Left lung (tissue), 10 donors: ENCODE measurements around the gene MAP3K5. TPM values are rescaled to one million over a fixed set of nuclear protein-coding genes. Genes with fewer than 3 reads are reported as not detected.

Source experiments
- ATAC-seq: fragments of 200-7000 bp; cut with Tn5 transposase; one replicate; pipeline ENCODE4 v1.9.1; 2020; ENCODE audit warnings: moderate library complexity
- DNase-seq, 4 donors: peaks; one replicate each; pipeline ENCODE4 v3.0.0-alpha.2; 2013 to 2020
- H3K27ac ChIP-seq, 2 donors: fragments of 200-600 bp; sonication (generic) in 1 of 2; one replicate each; pipeline versions ENCODE4 v1.5.0 to v1.8.0; 2020 to 2021
- H3K27me3 ChIP-seq, 2 donors: fragments of 200-600 bp; sonication (generic) in 1 of 2; one replicate each; pipeline versions ENCODE4 v1.5.0 to v1.8.0; 2020 to 2021
- H3K36me3 ChIP-seq, 2 donors: fragments of 200-600 bp; sonication (generic) in 1 of 2; one replicate each; pipeline versions ENCODE4 v1.5.0 to v1.8.0; 2020 to 2021
- H3K4me1 ChIP-seq, 2 donors: fragments of 200-600 bp; one replicate each; pipeline ENCODE4 v1.8.0; 2021
- H3K4me3 ChIP-seq, 2 donors: fragments of 200-600 bp; sonication (generic) in 1 of 2; one replicate each; pipeline versions ENCODE4 v1.5.0 to v1.8.0; 2020 to 2021; ENCODE audit warnings: mild to moderate bottlenecking in 1 of 2
- H3K9me3 ChIP-seq, 2 donors: fragments of 200-600 bp; sonication (generic) in 1 of 2; one replicate each; pipeline versions ENCODE4 v1.5.0 to v1.8.0; 2020 to 2021
- CTCF ChIP-seq, 2 donors: fragments of 200-600 bp; sonication (generic) in 1 of 2; IDR thresholded peaks; one replicate each; pipeline versions ENCODE4 v1.5.0 to v1.8.0; 2021; ENCODE audit warnings: antibody characterized with exemption in 2 of 2
- intact Hi-C, 2 donors: fragments of 100-400 bp; cut with DNase I; formaldehyde crosslinking; loops; one replicate each; pipeline versions ENCODE4 v1.11.2 to v1.14.2; 2022
- polyA plus RNA-seq, 6 donors: library from polyadenylated mRNA; unstranded; fragments of 120-200 nt; gene quantifications; one replicate each; pipeline ENCODE4 v1.2.1, GENCODE V29; 2013; ENCODE audit not compliant: insufficient read length in 6 of 6
- total RNA-seq, 2 donors: library from RNA; stranded (reverse); fragmentation: NEBNext Ultra II Directional; extraction: Animal tissue kit (Norgen Biotek cat#: 25700); gene quantifications; one replicate each; pipeline ENCODE4 v1.2.1, GENCODE V29; 2021
- donor health status: DM: no; HTN: yes; CAD: no.
- donor health status: DM: no; HTN: no; CAD: no.

MAP3K5 gene
- total and polyA plus RNA-seq, 8 donors, result 6.3 to 27.7 (median 7.2) TPM

DNA sequence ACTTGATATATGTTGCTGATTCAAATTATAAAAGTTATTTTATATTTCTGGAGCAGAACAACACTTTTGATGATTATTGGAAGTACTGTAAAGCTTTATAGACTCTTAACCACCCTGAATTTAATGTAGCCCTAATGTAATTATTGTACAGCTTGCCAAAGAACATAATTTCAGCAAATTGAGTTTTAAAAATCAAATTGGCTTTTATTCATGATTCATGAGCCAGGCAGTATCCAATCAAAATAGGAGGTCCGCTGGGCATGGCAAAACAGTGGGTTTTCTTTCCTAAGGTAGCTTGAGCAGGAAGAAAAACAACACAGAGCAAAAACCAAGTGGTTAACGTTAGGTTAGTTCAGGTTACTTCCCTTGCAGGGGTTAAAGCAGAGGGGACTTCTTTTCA lies 177.3 kb downstream of the MAP3K5 start:
- no peak overlapping the region for H3K27ac ChIP-seq
- H3K36me3 ChIP-seq, result peaks cover 0 to 41% of the 10 kb centered on the region in 2 donors
- no peak overlapping the region for H3K4me3 ChIP-seq
- H3K9me3 ChIP-seq, result no peaks in the 10 kb centered on the region
- ATAC-seq (no peak), DNase-seq (no peak)
- TF ChIP-seq CTCF (IDR thresholded peaks at IDR 0.05), result no peak
- H3K27me3 ChIP-seq, result no peaks in the 10 kb centered on the region
- peaks cover 5 to 14% of the 10 kb centered on the region in 2 donors for H3K4me1 ChIP-seq
- intact Hi-C loops, result no loop called here

- DNase-seq (no peak), ATAC-seq (no peak)
- TF ChIP-seq CTCF (IDR thresholded peaks at IDR 0.05), result no peak
- Histone ChIP-seq H3K27me3 (no peaks in the 10 kb centered on the region), H3K9me3 (no peaks in the 10 kb centered on the region), H3K27ac (no peak overlapping the region), H3K36me3 (peaks cover 0 to 34% of the 10 kb centered on the region in 2 donors), H3K4me3 (no peak overlapping the region), H3K4me1 (peaks cover 8 to 20% of the 10 kb centered on the region in 2 donors)
- intact Hi-C loops, result no loop called here
Observed at GRCh38 chr6:136614350-136614749, 177.9 kb downstream of the MAP3K5 start.

DNA sequence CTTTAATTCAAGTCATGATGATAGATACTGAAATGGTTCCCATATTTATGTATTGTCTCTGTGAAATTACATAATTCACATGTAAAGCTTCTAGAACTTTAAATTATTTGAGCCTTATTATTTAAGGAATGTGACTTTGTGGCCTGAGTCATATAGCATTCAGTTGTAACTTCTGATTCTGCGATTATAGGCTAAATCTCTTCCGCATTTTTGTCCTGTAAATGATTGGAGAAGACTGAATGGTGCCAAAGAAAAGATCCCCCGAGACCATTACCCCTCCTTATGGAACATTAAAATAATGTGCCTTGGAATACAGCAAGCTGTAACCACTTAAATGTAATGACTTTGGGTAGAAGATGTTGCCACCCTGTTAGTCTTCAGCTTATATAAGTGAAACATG lies 178.8 kb downstream of the MAP3K5 start:
- ATAC-seq (no peak), DNase-seq (no peak)
- peaks cover 8 to 28% of the 10 kb centered on the region in 2 donors for H3K4me1 ChIP-seq
- H3K27me3 ChIP-seq, result no peaks in the 10 kb centered on the region
- intact Hi-C loops, result no loop called here
- no peaks in the 10 kb centered on the region for H3K9me3 ChIP-seq
- H3K4me3 ChIP-seq, result no peak overlapping the region
- peaks cover 0 to 30% of the 10 kb centered on the region in 2 donors for H3K36me3 ChIP-seq
- TF ChIP-seq CTCF (IDR thresholded peaks at IDR 0.05), result no peak
- no peak overlapping the region for H3K27ac ChIP-seq

DNA sequence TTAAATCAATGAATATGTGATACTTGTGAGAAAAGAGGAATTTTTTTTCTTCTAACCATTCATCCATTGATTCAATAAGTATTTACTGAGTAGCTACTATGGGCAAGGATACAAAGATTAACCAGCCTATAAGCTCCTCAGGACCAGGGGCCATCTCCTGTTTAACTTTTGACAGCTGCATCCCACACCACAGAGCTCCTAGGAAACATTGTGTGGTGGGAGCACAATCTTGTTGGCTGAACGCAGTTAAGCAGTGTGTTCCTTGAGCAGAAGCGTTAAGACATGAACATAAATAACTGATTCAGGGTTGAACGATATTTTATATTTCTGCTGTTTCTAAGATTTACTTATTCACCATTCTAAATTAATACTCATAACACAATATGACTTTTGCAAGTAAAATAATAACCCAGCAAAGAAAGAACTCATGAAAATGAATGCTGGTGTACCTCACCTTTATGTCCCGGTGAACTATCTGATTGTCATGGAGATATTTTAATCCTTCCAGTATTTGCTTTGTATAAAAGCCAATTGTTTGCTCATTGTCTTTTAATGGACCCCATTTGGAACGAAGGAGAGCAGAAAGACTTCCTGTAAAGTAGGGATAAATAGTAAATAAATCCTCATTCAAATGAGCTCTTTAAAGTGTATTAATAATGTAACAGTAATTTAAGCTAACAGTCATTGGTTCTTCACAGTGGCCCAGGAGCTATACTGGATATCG lies 179.4 kb downstream of the MAP3K5 start:
- ATAC-seq (no peak), DNase-seq (no peak)
- peaks cover 0 to 30% of the 10 kb centered on the region in 2 donors for H3K36me3 ChIP-seq
- no peak overlapping the region for H3K4me3 ChIP-seq
- no peak overlapping the region for H3K27ac ChIP-seq
- intact Hi-C loops, result no loop called here
- H3K4me1 ChIP-seq, result peaks cover 8 to 35% of the 10 kb centered on the region in 2 donors
- TF ChIP-seq CTCF (IDR thresholded peaks at IDR 0.05), result no peak
- no peaks in the 10 kb centered on the region for H3K27me3 ChIP-seq
- H3K9me3 ChIP-seq, result no peaks in the 10 kb centered on the region

DNA sequence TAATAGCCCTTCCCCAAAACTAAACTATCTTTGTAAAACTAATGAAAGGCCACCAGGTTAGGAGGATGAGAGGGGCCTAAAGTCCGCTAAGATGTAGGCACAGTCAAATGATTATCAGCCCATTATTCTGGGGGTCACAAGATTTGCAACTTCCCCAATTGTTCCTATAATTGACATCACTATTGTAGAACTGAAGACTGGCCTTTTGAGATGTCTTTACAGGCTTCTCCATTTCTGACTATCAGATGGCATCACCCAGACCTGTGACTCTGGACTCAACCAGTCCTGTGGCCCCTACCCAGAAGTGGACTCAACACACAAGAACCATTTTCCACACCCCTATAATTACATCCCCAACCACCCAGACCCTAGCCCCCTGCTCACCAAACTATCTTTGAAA lies 180.5 kb downstream of the MAP3K5 start:
- no peaks in the 10 kb centered on the region for H3K9me3 ChIP-seq
- H3K36me3 ChIP-seq, result peaks cover 0 to 25% of the 10 kb centered on the region in 2 donors
- TF ChIP-seq CTCF (IDR thresholded peaks at IDR 0.05), result no peak
- no peak for DNase-seq
- H3K27me3 ChIP-seq, result no peaks in the 10 kb centered on the region
- no peak for ATAC-seq
- peak overlapping the region in 1 of 2 donors; percentile 77 for H3K27ac ChIP-seq
- no peak overlapping the region for H3K4me3 ChIP-seq
- intact Hi-C loops, result no loop called here
- peaks cover 11 to 44% of the 10 kb centered on the region in 2 donors for H3K4me1 ChIP-seq
